ENCODE measurements around the gene FMNL2.

The FMNL2 gene

DNA sequence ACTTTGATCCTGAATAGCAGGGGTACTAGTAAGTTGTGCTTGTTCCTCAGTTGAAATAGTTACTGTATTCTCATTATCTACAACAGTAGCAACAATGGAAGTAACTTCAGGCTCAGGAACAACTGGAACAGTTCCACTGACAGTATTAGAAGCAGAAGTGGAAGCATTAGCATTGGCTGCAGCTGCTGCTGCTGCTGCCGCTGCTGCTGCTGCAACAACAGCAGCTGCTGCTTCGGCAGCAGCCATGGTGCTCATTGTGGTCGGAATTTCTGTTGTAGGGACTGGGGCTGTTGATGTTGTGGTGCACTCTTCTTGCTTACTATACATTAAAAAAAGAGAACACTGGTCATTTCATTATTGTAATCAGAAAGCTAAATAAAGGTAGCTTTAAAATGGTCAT, 341.5 kb downstream of the FMNL2 start:
- no peak for DNase-seq

DNA sequence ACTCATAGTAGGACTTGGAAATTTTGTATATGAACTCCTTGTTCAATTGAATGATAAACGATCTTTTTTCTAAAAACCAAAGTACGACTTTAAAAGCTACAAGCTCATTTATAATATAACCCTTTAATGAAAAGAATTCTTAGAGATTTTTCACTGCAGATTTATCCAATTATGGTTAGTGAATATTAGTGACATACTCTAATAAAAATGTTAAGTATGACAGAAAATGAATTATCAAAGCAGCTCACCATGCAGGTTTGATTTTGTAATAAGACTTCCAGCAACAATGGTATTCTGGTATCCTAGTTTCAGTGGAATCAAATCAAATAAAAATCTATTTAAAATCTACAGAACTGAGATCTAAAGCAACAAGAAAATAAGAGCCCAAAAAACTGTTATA, 343.8 kb downstream of the FMNL2 start:
- DNase-seq: no peak

DNA sequence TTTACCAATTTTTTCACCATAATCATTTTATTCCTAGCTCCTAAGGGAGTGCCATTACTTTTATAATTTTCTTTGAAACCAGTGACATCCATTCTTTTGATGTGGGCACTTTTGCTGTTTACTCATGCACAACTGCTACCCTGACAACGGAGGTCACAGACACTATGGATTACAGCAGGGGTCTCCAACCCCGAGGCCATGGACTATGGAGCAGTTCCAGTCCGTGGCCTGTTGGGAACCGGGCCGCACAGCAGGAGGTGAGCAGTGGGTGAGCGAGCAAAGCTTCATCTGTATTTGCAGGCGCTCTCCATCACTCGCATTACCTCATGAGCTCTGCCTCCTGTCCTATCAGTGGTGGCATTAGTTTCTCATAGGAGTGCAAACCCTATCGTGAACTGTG, 347.7 kb downstream of the FMNL2 start:
- no peak for DNase-seq

DNA sequence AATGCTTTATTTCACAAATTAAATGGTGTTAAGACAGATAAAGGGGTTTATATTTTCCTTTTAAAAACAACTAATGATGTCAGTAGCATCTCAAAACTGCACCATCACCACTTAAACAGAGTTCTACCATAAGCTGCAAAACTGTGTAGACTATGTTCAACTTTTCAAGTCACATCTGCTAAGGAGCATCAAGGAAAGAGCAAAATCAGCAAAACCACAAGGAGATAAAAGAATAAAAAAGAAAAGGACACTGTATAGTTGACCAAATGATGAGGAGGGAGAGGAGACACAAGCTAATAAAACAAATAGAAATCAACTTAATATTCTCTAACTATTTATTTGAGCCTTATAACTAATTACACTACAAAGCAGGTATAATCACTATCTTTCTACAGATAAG, 348.4 kb downstream of the FMNL2 start:
- DNase-seq: no peak

DNA sequence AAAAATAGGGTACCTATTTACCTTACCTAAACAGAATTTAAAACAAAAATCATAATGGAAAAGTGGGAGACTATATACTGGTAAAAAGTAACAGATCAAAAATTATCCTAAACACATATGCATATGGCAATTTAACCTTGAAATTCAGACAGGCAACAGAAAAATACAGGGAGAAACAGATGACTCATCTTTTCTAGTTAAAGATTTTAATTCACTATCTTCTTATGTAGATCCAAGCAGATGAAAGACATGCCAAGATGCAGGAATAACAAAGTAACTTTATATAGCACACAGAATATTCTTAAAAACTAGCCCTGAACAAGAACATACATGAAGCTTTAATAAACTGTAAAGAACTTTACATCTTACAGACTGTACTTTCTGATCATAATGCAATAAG, 351.3 kb downstream of the FMNL2 start:
- DNase-seq: no peak

DNA sequence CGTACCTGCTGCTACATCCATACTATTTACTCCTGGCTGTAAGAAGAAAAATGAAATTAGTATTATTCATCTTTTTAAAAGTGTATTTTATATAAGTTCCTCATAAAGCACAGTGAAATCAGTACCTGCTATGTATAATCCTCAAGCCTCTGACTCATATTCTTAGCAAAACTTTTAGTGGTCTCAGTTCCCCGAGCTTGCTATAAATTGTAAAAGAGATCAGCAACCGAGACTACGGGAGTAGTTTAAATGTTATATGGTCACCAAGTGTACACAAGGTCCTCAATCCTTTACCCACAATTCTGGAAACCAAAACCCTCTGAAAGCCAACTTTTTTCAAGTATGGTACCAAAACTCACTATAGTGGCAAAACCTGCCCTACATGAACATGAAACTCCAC, 358.1 kb downstream of the FMNL2 start:
- DNase-seq: no peak

DNA sequence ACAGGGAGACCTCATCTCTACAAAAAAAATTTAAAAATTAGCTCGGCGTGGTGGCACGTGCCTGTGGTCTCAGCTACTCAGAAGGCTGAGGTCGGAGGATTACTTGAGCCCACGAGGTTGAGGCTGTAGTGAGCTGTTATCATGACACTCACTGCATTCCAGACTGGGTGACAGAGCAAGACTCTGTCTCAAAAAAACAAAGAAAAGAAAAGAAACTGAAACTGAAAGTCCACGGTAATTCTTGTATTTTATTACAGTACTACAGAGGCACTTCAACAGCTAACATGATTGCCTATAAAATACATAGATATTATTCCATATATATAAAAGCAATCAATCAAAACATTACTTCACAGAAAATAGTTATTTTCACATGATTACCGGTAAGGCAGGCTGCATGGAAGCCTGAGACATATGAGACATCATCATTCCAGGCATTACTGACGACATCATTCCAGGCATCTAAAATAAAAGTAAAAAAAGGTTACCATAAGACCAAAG, 359.2 kb downstream of the FMNL2 start:
- DNase-seq: no peak

DNA sequence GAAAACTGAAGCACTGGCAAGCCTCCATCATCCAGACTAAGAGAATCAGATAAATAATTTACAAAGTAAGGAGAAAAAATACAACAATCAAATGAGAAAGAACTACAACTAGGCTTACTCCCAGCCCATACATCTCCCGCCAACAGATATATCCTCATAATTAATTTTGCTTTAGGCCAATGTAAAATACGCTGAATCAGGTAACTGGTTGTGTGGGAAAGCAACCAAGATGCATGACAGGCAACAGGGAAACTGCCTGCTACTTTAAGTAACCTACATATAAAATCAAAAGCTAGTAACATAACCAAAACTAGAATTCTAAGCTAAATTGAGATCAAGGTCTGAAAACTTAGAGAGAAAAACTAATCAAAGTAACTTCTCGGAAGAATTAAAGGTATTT, 360.8 kb downstream of the FMNL2 start:
- no peak for DNase-seq

DNA sequence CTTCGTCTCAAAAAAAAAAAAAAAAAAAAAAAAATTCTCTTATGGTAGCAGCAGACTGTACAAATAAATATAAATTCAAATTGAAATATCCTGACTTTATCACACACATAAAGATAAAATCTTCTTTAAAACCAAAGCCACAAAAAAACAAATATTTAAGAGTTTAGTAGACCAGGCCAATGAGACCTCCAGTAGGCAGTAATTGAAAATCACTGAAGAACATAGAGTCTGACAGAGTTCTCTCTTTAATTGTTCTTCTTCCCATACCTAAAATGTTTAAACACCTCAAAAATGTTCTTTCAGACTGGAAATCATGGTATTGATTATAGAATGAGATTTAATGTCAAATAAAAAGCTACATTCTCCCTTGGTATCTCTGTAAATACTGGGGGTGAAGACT, 361.5 kb downstream of the FMNL2 start:
- DNase-seq: no peak

Data from midbrain (tissue), 1 donor.